Measurements from ENCODE around the gene DNAH2.

DNA sequence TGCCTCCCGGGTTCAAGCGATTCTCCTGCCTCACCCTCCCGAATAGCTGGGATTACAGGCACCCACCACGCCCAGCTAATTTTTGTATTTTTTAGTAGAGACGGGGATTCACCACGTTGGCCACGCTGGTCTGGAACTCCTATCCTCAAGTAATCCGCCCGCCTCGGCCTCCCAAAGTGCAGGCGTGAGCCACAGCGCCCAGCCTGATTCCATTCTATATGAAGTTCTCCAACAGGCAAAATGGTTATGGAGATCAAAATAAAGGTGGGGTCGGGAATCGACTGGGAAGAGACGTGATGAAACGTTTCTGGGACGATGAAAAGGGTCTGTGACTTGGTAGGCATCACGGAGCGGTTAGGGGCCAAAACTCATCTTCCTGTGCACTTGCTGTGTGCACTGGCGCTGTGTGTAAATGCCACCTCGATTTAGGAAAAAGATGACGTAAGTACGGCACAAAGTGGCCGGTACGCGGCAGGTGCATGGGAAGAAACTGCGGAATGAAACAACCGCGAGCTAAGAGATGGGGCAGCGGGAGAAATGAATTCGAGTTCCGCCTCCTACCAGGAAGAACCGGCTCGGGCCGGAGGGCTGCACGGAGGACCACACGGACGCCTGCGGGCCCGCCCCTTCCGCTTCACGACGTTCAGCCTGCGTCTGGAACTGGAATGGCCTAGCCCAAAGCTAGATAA lies 31.9 kb upstream of the DNAH2 start:
- TF ChIP-seq, protein P1, sequence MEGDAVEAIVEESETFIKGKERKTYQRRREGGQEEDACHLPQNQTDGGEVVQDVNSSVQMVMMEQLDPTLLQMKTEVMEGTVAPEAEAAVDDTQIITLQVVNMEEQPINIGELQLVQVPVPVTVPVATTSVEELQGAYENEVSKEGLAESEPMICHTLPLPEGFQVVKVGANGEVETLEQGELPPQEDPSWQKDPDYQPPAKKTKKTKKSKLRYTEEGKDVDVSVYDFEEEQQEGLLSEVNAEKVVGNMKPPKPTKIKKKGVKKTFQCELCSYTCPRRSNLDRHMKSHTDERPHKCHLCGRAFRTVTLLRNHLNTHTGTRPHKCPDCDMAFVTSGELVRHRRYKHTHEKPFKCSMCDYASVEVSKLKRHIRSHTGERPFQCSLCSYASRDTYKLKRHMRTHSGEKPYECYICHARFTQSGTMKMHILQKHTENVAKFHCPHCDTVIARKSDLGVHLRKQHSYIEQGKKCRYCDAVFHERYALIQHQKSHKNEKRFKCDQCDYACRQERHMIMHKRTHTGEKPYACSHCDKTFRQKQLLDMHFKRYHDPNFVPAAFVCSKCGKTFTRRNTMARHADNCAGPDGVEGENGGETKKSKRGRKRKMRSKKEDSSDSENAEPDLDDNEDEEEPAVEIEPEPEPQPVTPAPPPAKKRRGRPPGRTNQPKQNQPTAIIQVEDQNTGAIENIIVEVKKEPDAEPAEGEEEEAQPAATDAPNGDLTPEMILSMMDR (IDR thresholded peaks at IDR 0.05; ENCODE audit: insufficient read depth, low read length, poor library complexity, severe bottlenecking): no peak
- no peak for TF ChIP-seq EZH2phosphoT487 (conservative IDR thresholded peaks at IDR 0.05; ENCODE audit: low read length)

Data from SU-DHL-6 (cell line).